ENCODE data around the gene E2F1.

GRCh38 chr20:33629533-33629932, 56.7 kb downstream of the E2F1 start:
- TF ChIP-seq CTCF (IDR thresholded peaks at IDR 0.05) (no peak), EP300 (IDR thresholded peaks at IDR 0.05) (no peak), POLR2A (IDR thresholded peaks at IDR 0.05) (no peak)

Measured in tibial nerve (tissue), 4 donors.